Fibroblast of skin of left biceps (primary cell): ENCODE results near the gene IGSF8.
A peak's percentile ranks its signal among the peaks of the same experiment; 100 is the strongest.

ENCODE experiments used
- DNase-seq, 2 experiments: peaks; one replicate each; pipeline ENCODE4 v3.0.0-alpha.2; 2013; ENCODE audit warnings: low read depth in 2 of 2

IGSF8 gene

GRCh38 chr1:160097911-160098851 lies at the start of gene IGSF8:
IGSF8 (minus strand) TSS chr1:160098619; CDS start chr1:160098472, 147 bp downstream.
- peak in 1 of 2 experiments; percentile 39 for DNase-seq

GRCh38 chr1:160148121-160148520 lies 49.7 kb upstream of the IGSF8 start:
- DNase-seq = no peak

GRCh38 chr1:160146107-160146506 lies 47.7 kb upstream of the IGSF8 start:
- DNase-seq = no peak

GRCh38 chr1:160144921-160145320 lies 46.5 kb upstream of the IGSF8 start:
- no peak for DNase-seq

GRCh38 chr1:160143695-160144094 lies 45.3 kb upstream of the IGSF8 start:
- DNase-seq = no peak

- DNase-seq = no peak
These were observed 41.4 kb upstream of the IGSF8 start for GRCh38 chr1:160139840-160140239.

- no peak for DNase-seq
These were observed 38.9 kb upstream of the IGSF8 start for GRCh38 chr1:160137216-160137862.

- no peak for DNase-seq
These were observed 38.4 kb upstream of the IGSF8 start for GRCh38 chr1:160136926-160137200.

GRCh38 chr1:160136121-160136925 lies 37.9 kb upstream of the IGSF8 start:
- DNase-seq = no peak

GRCh38 chr1:160134791-160135572 lies 36.6 kb upstream of the IGSF8 start:
- DNase-seq = no peak

GRCh38 chr1:160133990-160134770 lies 35.8 kb upstream of the IGSF8 start:
- no peak for DNase-seq

- no peak for DNase-seq
These were observed 33.6 kb upstream of the IGSF8 start for GRCh38 chr1:160131803-160132565.

- DNase-seq = no peak
These were observed 32.5 kb upstream of the IGSF8 start for GRCh38 chr1:160130939-160131338.

- DNase-seq = no peak
These were observed 32.1 kb upstream of the IGSF8 start for GRCh38 chr1:160130486-160130885.

- DNase-seq = no peak
These were observed 31.5 kb upstream of the IGSF8 start for GRCh38 chr1:160129966-160130365.

GRCh38 chr1:160129558-160129957 lies 31.1 kb upstream of the IGSF8 start:
- no peak for DNase-seq

GRCh38 chr1:160129046-160129445 lies 30.6 kb upstream of the IGSF8 start:
- no peak for DNase-seq

GRCh38 chr1:160128636-160129035 lies 30.2 kb upstream of the IGSF8 start:
- no peak for DNase-seq

GRCh38 chr1:160127865-160128523 lies 29.6 kb upstream of the IGSF8 start:
- no peak for DNase-seq

- DNase-seq = no peak
These were observed 29.0 kb upstream of the IGSF8 start for GRCh38 chr1:160127381-160127780.
